NCI-H2081 treated with DMSO at 0.1 percent for 48 hours (cell line): ENCODE measurements around the gene PATZ1.
"Not testable (repeated sequence)": the region's sequence is repeated elsewhere in the genome, so short reads cannot be mapped to it uniquely, and the experiment has no call there.

Source experiments
- DNase-seq: peaks from one replicate; lab custom pipeline; 2025; lab: John Stamatoyannopoulos, UW

The PATZ1 gene

GRCh38 chr22:31346255-31346732 lies at the start of gene PATZ1:
Gene PATZ1, minus strand, starts transcription at chr22:31346346. Its CDS starts 744 bp downstream, at chr22:31345602.
- DNase-seq: no peak

- no peak for DNase-seq
Observed at GRCh38 chr22:31394326-31394725, 48.2 kb upstream of the PATZ1 start.

GRCh38 chr22:31393893-31394292 lies 47.7 kb upstream of the PATZ1 start:
- no peak for DNase-seq

- DNase-seq: not testable (repeated sequence)
Observed at GRCh38 chr22:31378651-31379050, 32.5 kb upstream of the PATZ1 start.

GRCh38 chr22:31378123-31378522 lies 32.0 kb upstream of the PATZ1 start:
- DNase-seq: no peak

- no peak for DNase-seq
Observed at GRCh38 chr22:31377612-31378011, 31.5 kb upstream of the PATZ1 start.

- DNase-seq: no peak
Observed at GRCh38 chr22:31367426-31367825, 21.3 kb upstream of the PATZ1 start.

- DNase-seq: no peak
Observed at GRCh38 chr22:31363885-31364465, 17.8 kb upstream of the PATZ1 start.

GRCh38 chr22:31361743-31362142 lies 15.6 kb upstream of the PATZ1 start:
- no peak for DNase-seq

- DNase-seq: no peak
Observed at GRCh38 chr22:31360029-31360428, 13.9 kb upstream of the PATZ1 start.

- DNase-seq: no peak
Observed at GRCh38 chr22:31354515-31354914, 8.4 kb upstream of the PATZ1 start.

- DNase-seq: no peak
Observed at GRCh38 chr22:31350410-31350863, 4.3 kb upstream of the PATZ1 start.

- DNase-seq: no peak
Observed at GRCh38 chr22:31349960-31350359, 3.8 kb upstream of the PATZ1 start.

GRCh38 chr22:31348766-31349165 lies 2.6 kb upstream of the PATZ1 start:
- no peak for DNase-seq

- DNase-seq: not testable (repeated sequence)
Observed at GRCh38 chr22:31348009-31348337, 1.8 kb upstream of the PATZ1 start.

GRCh38 chr22:31347251-31348008 lies 1.3 kb upstream of the PATZ1 start:
- no peak for DNase-seq

- DNase-seq: no peak
Observed at GRCh38 chr22:31346733-31347250, 646 bp upstream of the PATZ1 start.

- DNase-seq: peak; percentile 42
Observed at GRCh38 chr22:31345331-31346254, 553 bp downstream of the PATZ1 start.

- DNase-seq: no peak
Observed at GRCh38 chr22:31344578-31345330, 1.4 kb downstream of the PATZ1 start.

- DNase-seq: no peak
Observed at GRCh38 chr22:31344256-31344577, 1.9 kb downstream of the PATZ1 start.
